ES-I3 (cell line): ENCODE results near the gene UTF1.

Source experiments
- H3K36me3 ChIP-seq: 2 replicates; pipeline ENCODE4 v1.6.1; 2013; ENCODE audit warnings: mild to moderate bottlenecking, low read length, control low read depth, moderate library complexity; ENCODE audit not compliant: insufficient read depth
- H3K4me1 ChIP-seq: 2 replicates; pipeline ENCODE4 v1.6.1; 2013; ENCODE audit warnings: mild to moderate bottlenecking, control low read depth, low read length; ENCODE audit not compliant: insufficient read depth
- H3K9ac ChIP-seq: 2 replicates; pipeline ENCODE4 v1.6.1; 2013; ENCODE audit warnings: low read depth, mild to moderate bottlenecking, low read length, moderate library complexity
- H3K9me3 ChIP-seq: 2 replicates; pipeline ENCODE4 v1.6.1; 2013; ENCODE audit warnings: mild to moderate bottlenecking, low read length, moderate library complexity; ENCODE audit not compliant: control insufficient read depth, insufficient read depth

Gene UTF1

DNA sequence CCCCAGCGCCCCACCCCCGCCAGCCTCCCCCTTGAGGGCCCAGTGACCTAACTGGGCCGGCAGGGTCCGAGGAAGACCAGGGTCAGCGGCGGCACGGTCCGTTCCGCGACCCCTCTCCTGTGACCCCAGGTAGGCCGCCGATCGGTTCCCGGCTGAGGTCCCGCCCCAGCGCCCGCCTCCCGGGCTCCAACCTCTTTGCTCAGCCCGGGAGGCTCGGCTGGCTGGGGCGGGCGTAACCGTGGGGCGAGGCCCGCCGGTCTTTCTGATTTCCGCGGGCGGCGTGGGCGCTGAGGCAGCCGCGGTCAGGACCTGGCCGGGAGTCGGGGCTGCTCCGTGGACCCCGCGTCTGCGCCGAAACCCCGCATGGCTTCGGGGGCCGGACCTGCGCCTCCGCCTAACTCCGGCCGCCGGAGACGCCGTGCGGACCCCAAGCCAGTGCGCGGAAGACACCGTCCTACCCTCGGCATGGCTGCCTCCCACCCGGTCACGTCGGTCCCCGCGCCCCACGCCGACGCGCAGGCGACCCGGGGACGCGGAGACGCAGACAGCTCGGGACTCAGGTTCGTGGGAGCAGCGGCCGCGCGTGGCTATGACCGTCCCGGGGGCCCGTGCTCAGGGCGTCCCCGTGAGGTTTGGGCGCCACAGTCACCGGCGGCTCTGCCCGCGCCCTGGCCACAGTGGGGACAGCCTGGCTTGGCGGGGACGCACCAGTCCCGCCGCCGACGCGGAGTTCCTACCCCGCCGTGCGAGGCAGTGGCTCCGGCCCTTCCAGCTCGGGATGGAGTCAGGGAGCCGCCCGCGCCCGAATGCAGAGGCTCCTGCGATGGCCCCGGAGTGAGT, 6.6 kb downstream of the UTF1 start:
- Histone ChIP-seq H3K36me3 (no peaks in the 10 kb centered on the region), H3K9me3 (no peaks in the 10 kb centered on the region), H3K9ac (peak overlapping the region; percentile 73), H3K4me1 (peaks cover 5% of the 10 kb centered on the region; the same call in 1 of the 2 replicates)

DNA sequence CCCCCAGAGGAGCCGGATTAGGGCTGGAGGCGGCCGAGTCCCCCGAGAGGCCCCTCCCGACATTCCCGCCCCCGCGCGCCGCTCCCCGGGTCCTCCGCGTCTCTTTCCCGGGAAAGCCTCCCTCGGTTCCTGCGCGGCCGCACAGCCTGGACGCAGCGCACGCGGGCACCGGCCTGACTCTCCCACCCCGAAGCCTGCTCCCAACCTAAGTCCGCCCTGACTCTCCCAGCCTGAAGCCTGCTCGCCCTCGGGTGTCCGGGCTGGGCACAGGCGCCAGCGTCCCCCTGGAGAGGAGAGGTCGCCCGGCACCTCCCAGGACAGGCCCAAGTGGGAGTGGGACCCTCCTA, 7.2 kb downstream of the UTF1 start:
- Histone ChIP-seq H3K9me3 (no peaks in the 10 kb centered on the region), H3K36me3 (no peaks in the 10 kb centered on the region), H3K9ac (peak overlapping the region; percentile 73), H3K4me1 (peaks cover 5% of the 10 kb centered on the region; the same call in 1 of the 2 replicates)

DNA sequence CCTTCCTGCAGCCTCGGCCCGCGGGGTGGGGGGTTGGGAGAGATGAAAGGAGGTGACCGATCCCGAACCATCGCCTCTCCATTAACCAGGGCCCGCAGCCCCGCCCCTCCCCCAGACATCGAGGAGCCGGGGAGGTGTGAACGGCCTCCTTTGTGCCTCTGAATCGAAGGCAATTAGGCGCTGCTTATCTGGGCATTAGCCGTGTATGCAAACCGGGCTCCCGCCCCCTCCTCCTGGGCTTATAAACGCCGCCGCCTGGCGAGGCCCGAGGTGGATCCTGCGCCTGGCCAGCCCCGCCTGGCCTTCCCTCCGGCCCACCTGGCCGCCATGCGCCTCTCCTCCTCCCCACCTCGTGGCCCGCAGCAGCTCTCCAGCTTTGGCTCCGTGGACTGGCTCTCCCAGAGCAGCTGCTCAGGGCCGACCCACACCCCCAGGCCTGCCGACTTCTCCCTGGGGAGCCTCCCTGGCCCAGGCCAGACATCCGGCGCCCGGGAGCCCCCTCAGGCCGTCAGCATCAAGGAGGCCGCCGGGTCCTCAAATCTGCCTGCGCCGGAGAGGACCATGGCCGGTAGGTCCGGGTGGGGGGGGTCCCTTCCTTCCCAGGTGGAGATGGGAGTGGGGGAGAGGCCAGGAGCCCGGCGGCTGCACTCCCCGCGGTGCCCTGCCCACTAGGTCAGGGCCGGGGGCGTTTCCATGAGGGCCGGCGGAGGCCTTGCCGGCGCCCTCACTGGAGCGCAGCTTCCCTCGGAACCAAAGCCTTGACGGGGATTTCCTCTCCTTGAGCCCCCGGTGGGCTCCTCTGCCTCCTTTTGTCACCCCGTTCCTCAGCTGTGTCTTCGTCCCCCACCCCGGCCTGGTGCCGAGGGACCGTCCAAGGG, 7.8 kb downstream of the UTF1 start, which contains the start of gene VENTX:
Gene VENTX (plus strand): TSS at position 268 of the 878 bp plus-strand sequence. CDS start 60 bp downstream, at position 328.
- Histone ChIP-seq H3K9me3 (no peaks in the 10 kb centered on the region), H3K36me3 (no peaks in the 10 kb centered on the region), H3K9ac (peak within 1 kb of the TSS; percentile 73), H3K4me1 (peaks cover 5% of the 10 kb centered on the region; the same call in 1 of the 2 replicates)

DNA sequence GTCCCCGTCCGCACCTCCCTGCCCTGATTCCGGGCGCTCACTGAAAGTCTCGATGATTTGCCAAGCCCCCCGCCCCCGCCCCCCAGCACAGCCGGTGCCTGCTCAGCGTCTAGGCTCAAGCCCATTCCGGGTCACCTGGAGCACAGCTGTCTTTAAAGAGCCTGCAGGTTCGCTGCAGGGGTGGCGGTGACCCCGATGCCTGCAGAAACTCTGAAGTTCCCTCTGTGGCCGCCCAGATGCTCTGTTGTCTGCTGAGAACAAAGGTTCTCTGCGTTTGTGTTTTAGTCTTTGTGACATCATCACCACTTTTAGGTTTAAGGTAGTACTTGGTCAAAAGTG, 8.4 kb downstream of the UTF1 start:
- H3K36me3 ChIP-seq, result no peaks in the 10 kb centered on the region
- peaks cover 5% of the 10 kb centered on the region; the same call in 1 of the 2 replicates for H3K4me1 ChIP-seq
- H3K9ac ChIP-seq, result peak overlapping the region; percentile 73
- no peaks in the 10 kb centered on the region for H3K9me3 ChIP-seq

DNA sequence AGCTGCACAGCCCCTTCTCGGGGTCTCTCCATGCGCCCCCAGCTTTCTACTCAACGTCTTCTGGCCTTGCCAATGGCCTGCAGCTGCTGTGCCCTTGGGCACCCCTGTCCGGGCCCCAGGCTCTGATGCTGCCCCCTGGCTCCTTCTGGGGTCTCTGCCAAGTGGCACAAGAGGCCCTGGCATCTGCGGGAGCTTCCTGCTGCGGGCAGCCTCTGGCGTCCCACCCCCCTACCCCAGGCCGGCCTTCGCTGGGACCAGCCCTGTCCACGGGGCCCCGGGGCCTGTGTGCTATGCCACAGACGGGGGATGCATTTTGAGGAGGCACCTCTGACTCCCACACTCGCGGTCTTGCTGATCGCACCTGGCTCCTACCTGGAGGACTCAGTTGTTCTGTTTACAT, 10.0 kb downstream of the UTF1 start:
- H3K4me1 ChIP-seq, result peaks cover 5% of the 10 kb centered on the region; the same call in 1 of the 2 replicates
- H3K9me3 ChIP-seq, result no peaks in the 10 kb centered on the region
- H3K36me3 ChIP-seq, result no peaks in the 10 kb centered on the region
- H3K9ac ChIP-seq, result no peak overlapping the region

DNA sequence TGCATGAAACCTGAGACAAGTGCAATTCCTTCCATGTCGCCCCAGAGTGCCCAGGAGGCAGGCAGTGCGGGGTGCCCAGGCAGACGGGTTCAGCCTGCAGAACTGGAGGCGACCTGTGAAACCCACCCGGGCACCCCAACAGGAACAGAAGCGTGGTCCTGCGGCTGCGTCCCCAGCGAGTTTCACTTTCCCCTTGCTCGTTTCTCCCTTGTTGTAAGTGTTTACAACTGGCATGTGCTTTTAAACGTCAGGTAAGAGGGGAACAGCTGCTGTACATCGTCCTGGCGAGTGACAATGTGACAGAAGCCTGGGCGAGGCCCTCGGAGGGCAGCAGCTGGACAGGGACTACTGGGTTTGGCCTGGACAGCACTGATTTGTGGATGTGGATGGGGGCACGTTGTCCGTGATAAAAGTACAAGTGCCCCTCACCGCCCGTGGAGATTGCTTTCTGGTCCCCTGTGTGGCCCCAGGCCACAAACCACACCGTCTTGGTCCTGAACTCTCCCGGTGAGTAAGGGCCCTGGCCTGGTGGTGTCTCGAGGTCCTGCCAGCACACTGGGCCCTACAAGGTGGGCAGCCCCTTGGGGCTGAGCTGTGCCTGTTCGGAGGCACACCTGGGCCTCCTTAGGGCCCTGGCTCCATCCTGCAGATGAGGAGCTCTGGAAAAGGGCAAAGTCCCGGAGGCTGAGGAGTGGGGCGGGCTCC, 11.6 kb downstream of the UTF1 start:
- Histone ChIP-seq H3K9ac (no peak overlapping the region), H3K36me3 (no peaks in the 10 kb centered on the region), H3K4me1 (peaks cover 8% of the 10 kb centered on the region; the same call in 1 of the 2 replicates), H3K9me3 (no peaks in the 10 kb centered on the region)

DNA sequence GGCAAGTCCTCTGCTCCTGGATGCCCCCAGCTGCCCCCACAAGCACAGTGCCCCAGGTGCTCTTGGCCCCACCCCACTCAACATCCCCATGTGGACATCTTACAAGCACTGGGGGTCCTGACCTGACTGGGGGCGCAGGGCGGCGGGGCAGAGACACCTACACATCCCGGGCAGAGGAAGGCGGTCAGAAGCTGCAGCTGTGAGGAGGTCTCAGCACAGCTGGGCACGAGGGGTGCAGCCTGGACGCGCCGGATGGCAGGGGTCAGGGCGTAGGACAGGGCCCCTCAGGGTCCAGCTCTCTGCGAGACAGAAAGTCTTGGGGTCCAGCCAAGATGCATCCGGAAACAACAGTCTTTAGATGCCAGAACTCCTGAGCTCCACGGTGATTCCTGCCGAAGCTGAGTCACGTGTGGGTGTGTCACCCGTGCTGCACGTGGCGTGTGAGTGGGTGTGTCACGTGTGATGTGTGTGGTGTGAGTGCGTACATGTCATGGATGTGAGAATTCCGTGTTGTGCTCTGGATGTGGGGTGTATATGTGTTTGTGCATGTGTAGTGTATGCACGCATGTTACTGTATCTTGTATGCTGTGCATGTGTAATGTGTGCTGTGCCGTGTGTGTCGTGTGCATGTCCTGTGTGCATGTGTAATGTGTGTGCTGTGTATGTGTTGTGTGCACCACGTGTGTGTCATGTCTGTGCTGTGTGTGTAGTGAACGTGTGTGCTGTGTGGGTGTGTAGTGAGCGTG, 12.8 kb downstream of the UTF1 start:
- H3K9ac ChIP-seq, result no peak overlapping the region
- H3K9me3 ChIP-seq, result no peaks in the 10 kb centered on the region
- H3K36me3 ChIP-seq, result no peaks in the 10 kb centered on the region
- H3K4me1 ChIP-seq, result peaks cover 8% of the 10 kb centered on the region; the same call in 1 of the 2 replicates

DNA sequence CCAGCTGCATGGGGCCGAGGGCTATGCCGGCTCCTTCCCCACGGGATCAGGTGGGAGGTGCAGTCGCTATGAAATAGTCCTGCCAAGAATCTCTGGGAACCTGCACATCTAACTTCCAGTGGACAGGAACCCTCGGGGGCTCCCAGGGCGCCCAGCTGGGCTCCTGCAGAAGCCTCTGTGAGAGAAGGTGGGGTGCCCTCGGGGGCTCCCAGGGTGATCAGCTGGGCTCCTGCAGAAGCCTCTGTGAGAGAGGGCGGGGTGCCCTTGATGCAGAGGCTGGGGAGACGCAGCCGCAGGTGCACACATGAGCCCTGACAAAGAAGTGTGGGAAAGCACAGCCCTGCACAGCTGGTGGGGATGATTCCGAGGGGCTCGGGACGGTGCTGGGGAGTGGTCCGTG, 13.6 kb downstream of the UTF1 start:
- peaks cover 7% of the 10 kb centered on the region; the same call in 1 of the 2 replicates for H3K4me1 ChIP-seq
- no peak overlapping the region for H3K9ac ChIP-seq
- H3K9me3 ChIP-seq, result no peaks in the 10 kb centered on the region
- H3K36me3 ChIP-seq, result no peaks in the 10 kb centered on the region

DNA sequence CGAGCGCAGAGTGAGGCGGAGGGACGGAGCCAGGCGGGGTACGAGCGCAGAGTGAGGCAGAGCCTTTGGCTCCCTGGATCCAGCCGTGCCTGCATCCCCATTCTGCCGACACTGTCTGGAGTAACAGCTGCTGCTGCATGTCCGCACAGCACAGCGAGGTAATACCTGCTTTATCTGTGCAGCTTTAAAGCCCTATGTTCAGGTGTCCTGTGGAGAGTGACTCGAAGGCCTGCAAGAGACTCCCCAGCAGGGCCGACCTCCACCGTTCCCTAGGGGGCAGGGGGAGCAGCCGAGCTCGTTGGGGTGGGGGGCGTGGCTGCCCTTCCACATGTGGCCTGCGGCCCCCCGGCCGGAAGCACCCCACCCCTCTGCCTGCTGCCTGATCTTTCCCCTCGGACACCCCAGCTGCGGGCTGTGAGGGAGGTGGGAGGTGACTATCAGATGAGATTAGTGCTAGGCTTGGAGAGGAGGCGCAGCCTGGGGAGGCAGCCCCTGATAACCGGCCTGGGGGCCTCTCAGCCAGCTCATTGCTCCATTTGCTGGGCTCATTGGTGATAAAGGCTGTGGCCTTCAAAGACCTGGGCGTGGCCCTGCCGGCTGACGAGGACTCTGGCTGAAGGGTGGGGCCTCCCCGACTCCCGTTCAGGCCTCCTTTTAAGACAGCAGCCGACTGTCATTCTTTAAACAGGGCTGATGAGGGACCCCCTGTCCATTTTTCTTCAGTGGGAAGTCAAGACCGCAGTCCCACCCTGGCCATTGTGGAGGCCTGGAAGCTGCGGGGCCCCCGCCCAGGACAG, 15.6 kb downstream of the UTF1 start:
- H3K4me1 ChIP-seq, result peaks cover 3% of the 10 kb centered on the region; the same call in 1 of the 2 replicates
- H3K9me3 ChIP-seq, result no peaks in the 10 kb centered on the region
- no peak overlapping the region for H3K9ac ChIP-seq
- H3K36me3 ChIP-seq, result no peaks in the 10 kb centered on the region

DNA sequence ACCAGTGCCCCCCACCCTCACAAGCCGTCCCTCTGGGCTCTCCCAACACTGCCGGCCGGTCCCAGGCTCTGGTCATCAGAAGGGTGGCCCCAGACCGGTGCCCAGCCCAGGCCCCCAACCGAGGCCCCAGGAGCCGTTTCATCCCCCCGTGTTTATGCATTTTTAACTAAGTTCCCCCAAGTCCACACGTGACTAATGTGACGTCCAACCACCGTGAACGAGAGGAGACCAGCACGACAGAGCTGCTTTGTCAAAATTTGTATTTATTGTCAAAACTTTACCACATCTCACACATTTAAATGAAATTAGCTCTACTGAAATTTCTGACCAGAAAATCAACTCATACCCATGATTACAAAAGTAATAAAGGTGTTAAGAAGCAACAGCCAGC, 16.2 kb downstream of the UTF1 start:
- Histone ChIP-seq H3K4me1 (peaks cover 3% of the 10 kb centered on the region; the same call in 1 of the 2 replicates), H3K36me3 (no peaks in the 10 kb centered on the region), H3K9me3 (no peaks in the 10 kb centered on the region), H3K9ac (no peak overlapping the region)

DNA sequence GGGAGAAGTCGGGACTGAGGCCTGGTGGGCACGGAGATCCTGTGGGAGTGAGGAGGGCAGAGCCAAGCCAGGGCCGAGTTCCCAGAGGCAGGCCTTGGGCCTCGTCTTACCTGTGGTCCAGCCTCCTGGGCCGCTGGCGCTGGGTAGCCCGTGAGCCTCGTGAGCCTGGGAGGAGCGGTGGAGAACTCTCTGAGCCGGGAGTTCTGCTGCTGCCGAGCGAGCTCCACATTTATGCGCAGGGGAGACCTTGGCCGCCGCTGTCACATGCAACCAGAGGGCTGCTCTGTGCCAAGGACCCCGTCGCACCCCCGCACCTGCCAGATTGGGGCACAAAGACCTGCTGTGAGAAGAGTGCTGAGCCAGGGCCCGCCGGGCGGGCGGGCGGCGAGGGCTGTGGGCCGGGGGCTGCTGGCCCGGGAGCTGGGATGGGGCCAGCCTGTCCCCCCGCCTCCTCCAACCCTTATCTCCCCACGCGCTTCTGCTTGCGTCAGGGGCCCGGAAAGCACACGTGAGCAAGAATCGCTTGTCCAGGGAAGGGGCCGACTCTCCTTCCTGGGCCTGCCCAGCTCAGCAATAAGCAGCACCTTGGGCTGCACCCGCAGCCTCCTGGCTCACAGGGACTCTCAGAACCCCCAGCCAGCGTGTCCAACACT, 17.8 kb downstream of the UTF1 start:
- no peaks in the 10 kb centered on the region for H3K9me3 ChIP-seq
- H3K4me1 ChIP-seq, result peaks cover 3% of the 10 kb centered on the region; the same call in 1 of the 2 replicates
- no peak overlapping the region; the same call in 1 of the 2 replicates for H3K9ac ChIP-seq
- H3K36me3 ChIP-seq, result no peaks in the 10 kb centered on the region

DNA sequence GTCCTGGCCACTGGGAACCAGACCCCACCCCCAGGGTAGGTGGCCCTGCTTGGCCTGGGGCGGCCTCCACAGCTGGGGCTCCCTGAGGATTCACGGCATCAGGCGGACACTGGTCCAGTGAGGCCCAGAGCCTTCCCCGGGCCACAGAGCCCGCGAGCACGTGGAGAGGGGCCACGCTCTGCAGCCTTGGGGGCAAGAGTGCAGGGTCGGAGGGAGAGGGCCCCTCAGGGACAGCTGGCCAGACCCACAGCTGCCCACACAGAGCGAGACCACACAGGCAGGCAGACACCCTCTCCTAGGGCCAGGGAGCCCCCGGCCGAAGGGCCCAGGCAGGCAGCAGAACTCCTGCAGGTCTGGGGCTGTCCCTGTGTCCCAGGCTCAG, 18.3 kb downstream of the UTF1 start:
- peaks cover 3% of the 10 kb centered on the region; the same call in 1 of the 2 replicates for H3K4me1 ChIP-seq
- no peaks in the 10 kb centered on the region for H3K9me3 ChIP-seq
- no peak overlapping the region for H3K9ac ChIP-seq
- no peaks in the 10 kb centered on the region for H3K36me3 ChIP-seq
